ENCODE data around the gene VRK2.

- TF ChIP-seq POLR2AphosphoS5 (IDR thresholded peaks at IDR 0.05; ENCODE audit: low read depth, low read length) (no peak), REST (IDR thresholded peaks at IDR 0.05; ENCODE audit: insufficient read depth in 1 of 2, low read depth in 2 of 2, low read length in 2 of 2) (no peak), SIN3A (IDR thresholded peaks at IDR 0.05; ENCODE audit: borderline replicate concordance, insufficient read depth, low read length) (no peak), TAF1 (IDR thresholded peaks at IDR 0.05; ENCODE audit: borderline replicate concordance, insufficient read depth, low read length) (no peak)
These were observed 52.6 kb downstream of the VRK2 start for GRCh38 chr2:58099096-58099769.

Measured in PFSK-1 (cell line).